NB4 (cell line): ENCODE results near the gene SH2D1A.

ENCODE experiments used
- DNase-seq: peaks from one replicate; pipeline ENCODE4 v3.0.0; 2010; ENCODE audit warnings: low read depth
- H3K4me3 ChIP-seq: one replicate; pipeline ENCODE4 v1.5.1; 2011; ENCODE audit warnings: mild to moderate bottlenecking, low read depth, low read length, moderate library complexity
- MYC ChIP-seq: IDR thresholded peaks from 2 replicates; pipeline ENCODE4 v1.6.1; 2011; ENCODE audit warnings: low read depth, low read length
- POLR2A ChIP-seq: IDR thresholded peaks from 2 replicates; pipeline ENCODE4 v1.6.1; 2011; ENCODE audit warnings: mild to moderate bottlenecking; ENCODE audit not compliant: insufficient read length; ENCODE audit errors: extremely low read depth
- TF ChIP-seq, protein P1 (sequence below): IDR thresholded peaks from 2 replicates; pipeline ENCODE4 v1.6.1; 2011; ENCODE audit warnings: low read depth, low read length
- TF ChIP-seq, protein P2 (sequence below): IDR thresholded peaks from one replicate; pipeline ENCODE4 v1.5.1; 2012; ENCODE audit warnings: low read depth, low read length

Gene SH2D1A

DNA sequence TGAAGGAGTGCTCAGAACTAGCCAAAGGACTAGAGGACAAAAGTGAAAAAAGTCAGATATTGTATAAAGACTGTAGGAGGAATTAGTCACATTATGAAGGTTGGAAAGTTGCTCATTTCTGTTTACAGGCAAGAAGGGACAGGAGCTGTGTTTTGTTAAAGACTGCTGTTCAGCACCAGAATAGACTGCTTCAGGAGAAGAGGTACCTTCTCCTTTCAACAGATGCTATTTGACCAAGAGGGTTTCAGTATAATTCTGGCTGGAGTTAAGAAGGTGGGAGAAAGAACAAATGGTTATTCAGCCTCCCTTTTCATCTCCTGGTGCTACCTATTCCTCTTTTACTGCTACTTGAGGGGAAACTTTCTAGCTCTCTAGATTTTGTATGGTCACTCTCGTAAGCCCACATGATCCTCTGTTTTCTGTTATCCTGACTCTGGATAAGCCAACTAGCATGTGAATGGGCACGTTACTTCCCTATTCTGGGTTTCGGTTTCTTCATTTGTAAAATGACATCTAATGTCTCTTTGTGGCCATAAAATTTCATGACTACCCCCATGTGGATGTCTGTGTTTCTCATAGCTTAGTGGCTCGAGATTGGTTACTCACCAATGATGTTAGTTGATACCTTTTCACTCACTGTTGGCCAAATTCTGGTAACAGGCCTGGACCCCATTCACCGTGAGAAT, 68.9 kb downstream of the SH2D1A start:
- no peak overlapping the region for H3K4me3 ChIP-seq
- TF ChIP-seq POLR2A (no peak), MYC (no peak)
- TF ChIP-seq, protein P1, sequence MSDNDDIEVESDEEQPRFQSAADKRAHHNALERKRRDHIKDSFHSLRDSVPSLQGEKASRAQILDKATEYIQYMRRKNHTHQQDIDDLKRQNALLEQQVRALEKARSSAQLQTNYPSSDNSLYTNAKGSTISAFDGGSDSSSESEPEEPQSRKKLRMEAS: no peak
- TF ChIP-seq, protein P2, sequence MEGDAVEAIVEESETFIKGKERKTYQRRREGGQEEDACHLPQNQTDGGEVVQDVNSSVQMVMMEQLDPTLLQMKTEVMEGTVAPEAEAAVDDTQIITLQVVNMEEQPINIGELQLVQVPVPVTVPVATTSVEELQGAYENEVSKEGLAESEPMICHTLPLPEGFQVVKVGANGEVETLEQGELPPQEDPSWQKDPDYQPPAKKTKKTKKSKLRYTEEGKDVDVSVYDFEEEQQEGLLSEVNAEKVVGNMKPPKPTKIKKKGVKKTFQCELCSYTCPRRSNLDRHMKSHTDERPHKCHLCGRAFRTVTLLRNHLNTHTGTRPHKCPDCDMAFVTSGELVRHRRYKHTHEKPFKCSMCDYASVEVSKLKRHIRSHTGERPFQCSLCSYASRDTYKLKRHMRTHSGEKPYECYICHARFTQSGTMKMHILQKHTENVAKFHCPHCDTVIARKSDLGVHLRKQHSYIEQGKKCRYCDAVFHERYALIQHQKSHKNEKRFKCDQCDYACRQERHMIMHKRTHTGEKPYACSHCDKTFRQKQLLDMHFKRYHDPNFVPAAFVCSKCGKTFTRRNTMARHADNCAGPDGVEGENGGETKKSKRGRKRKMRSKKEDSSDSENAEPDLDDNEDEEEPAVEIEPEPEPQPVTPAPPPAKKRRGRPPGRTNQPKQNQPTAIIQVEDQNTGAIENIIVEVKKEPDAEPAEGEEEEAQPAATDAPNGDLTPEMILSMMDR: no peak
- DNase-seq: peak; percentile 37

DNA sequence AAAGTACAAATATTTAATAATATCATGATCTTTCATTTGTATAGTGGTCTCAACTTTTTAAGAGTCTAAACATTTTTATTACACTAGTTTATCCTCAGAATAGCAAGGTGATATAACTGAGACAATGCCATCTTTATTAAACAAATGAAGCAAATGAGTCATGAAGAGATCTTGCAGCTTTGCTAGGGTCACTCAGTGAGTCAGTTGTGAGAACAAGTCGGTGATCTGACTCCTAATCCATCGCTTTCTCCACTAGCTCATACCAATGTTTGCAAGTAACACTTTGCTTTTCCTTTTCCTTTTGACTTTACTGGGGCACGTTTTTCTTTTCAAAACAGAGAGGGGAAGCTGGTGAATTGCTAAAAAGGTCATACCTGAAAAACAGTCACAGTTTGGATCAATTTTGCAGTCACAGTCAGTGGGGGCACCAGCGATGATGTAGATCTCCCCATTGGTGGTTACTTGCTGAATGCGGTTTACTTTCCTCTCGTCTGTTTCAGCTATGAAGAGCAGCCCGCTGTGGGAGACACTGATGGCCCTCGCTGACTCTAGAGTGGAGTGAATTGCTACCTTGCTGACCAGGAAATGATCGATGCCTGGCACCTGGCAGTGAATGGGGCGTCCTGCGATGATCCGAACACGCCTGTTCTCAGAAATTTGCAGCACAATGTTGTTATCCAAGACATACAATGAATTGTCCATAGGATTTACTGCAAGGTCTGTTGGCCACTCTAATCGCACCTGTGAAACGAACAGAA, 75.7 kb downstream of the SH2D1A start:
- H3K4me3 ChIP-seq: no peak overlapping the region
- TF ChIP-seq, protein P2: no peak
- TF ChIP-seq POLR2A: no peak
- no peak for TF ChIP-seq MYC
- TF ChIP-seq, protein P1: no peak
- DNase-seq: no peak
